GM18498 (cell line): ENCODE results near the gene OPCML.

ENCODE experiments used
- ATAC-seq: cut with Tn5 transposase; IDR thresholded peaks from one replicate; pipeline ENCODE4 v1.9.1; 2021; ENCODE audit warnings: mild to moderate bottlenecking, moderate library complexity; ENCODE audit not compliant: unreplicated experiment

The OPCML gene

DNA sequence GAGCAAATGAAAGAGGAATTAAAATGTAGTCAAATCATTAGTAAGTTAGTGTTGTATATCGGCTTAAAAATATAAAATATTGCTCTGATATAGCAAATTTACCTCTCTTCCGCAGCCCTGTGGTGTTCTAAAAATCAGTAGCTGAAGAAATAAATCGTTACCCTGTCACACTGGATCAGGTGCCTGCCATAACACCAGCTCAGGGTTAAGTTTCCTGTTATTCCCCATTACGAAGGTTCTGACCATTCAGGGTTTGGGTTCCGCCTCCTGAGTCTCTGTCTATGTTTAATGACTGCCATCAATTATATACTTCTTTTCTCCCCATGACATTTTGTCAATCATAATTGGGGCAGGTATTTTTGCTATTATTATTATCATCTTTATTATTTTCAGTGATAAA is 658.5 kb downstream of the OPCML start:
- ATAC-seq, result no peak

DNA sequence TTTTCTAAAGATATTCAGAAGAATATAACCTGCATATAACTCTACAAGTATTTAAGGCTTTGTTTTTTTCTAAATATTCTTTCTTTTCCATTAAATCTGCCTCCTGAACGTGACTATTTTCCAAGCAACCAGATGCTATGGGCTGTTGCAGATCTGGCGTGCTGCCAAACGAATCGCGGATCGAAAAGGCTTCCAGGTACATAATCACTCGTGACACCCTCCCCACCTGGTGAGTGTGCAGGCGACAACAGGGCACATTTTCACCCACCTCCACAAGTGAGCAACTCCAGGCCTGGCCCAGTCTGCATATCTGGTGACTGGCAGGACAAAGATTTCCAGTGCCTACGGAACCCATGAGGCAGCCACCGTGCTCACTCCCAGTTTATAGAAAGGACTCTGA is 660.1 kb downstream of the OPCML start:
- no peak for ATAC-seq

DNA sequence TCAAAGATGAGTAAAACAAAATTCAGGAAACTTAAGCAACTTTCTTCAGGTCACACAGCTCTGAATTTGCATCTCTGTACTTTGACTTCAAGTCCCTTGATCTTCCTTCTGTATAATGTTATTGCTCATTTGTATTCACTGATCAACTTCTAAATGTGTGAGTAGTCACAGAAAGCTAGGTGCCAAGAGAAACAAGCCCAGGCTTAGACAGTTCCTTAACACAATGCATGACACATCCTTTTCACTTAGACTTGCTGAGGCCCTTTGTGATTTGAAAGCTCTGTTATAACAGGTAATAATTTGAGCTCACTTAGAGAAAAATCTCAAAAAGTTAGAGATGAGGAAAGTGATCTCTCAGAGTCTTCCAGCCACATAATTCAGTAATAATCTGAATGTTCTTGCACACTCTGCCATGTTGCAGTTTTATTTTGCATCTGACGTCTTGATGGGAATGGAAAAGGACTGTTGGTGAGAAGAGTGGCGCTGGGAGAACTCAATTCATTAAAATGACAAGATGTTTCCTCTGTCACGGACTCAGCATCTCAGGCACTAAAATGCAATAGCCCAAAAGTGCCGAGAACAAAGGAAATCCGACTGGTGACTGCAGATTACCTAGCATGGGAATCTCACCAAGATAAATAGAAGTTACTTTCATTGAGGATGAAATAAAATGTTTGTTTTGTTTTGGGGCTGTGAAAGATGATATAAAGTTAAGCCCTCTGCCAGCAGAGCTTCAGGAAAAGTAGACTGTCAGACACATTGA is 665.3 kb downstream of the OPCML start:
- no peak for ATAC-seq

DNA sequence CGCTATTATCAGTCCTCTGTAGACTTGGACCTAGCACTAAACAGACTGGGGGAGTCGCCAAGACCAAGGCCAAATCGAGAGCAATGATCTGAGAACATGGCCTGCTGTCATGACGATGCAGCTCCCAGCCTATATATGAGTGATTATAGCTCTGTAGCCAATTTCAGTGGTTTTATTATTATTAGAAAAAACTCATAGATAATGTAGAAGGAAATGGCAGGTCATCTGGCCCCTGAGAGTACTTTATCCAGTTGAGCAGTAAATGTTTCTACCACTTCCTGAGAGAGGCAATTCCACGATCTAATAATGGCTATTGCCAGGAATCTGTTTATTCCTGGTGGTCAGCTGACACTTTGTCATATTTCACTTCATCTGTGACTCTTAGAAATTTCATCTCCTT is 666.7 kb downstream of the OPCML start:
- ATAC-seq, result no peak

DNA sequence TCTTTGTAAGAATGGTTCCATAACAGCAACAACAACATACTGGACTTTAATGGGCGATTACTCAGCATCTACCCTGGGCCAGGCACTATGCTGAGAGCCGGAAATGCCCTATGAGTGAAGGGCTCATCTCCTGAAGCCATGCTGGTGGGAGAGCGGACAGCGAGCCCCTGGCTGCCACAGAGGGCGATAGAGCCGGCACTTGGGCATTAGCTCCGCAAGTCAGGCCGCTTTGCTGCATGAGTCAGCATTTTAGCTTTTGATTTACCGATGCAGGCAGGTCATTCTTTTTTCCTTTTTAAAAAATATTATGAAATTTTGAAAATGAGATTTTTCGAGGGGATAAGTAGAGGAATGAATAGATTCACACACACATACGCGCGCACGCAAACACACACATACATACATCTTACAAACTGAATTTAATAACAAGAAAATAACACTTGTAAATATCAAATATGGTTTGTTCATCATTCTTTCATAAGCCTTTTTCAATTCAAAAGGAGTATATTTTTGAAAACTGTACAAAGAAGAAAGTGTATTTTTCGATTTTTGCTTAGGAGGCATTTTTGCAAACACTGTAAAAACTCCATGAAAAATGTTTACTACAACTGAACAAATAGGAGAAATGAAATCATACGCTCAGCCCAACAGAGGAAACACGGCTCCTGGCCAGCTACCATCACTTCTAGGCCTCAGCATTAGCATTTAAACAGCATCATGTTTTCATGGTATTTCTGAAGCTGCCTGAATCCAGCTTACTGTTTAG is 667.3 kb downstream of the OPCML start:
- no peak for ATAC-seq

DNA sequence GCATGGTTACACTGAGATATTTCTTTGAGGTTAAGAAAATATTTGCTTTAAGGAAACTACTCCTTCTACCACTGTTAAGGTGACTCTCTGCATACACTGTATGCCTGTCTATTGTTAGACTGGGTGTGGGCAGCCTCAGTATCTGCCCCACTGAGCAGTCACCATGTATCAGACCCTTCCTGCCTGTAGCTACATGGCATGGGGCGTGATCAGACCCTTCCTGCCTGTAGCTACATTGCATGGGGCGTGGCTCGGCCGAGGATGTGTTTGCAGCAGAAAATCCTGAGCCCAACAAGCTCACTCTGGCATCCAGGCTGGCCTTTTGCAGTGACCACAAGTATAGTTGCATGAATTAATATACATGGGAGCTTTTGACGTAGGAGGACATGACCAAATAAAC is 669.4 kb downstream of the OPCML start:
- ATAC-seq, result no peak

DNA sequence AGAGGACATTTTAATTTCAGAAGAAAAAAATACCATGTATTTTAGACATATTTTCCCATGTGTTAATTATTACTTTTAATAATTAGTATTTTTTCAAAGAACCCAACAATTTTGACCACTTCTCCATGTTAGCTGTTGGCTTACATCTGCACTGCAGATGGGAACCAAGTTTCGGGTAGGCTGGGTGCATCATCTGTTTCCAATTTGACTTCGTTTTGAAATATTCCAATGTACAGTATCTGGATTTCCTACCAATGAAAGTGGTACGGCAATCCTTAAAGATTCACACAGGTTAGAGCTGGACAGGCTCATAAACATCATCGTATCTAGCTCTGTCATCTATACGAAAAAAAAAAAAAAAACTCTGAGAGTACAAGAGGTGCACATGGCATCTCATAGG is 670.2 kb downstream of the OPCML start:
- no peak for ATAC-seq

DNA sequence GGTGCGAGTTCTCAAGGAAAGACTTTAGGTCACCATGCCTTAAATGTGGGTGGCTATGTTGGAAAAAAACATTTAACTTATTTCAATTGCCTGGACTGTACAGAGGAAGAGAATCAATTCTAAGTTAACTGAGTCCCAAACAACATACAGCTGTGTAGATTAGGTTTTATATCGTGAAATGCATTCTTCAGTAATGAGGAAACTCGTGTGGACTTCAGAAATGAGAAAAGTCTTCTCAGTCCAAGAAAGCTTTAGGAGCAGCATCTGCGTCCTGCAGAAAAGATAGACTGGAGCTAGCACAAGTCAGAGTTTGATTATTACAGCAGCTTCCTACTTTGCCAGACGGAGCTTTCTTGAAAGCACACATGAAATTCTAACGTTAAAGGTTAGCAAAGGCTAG is 673.0 kb downstream of the OPCML start:
- ATAC-seq, result no peak

DNA sequence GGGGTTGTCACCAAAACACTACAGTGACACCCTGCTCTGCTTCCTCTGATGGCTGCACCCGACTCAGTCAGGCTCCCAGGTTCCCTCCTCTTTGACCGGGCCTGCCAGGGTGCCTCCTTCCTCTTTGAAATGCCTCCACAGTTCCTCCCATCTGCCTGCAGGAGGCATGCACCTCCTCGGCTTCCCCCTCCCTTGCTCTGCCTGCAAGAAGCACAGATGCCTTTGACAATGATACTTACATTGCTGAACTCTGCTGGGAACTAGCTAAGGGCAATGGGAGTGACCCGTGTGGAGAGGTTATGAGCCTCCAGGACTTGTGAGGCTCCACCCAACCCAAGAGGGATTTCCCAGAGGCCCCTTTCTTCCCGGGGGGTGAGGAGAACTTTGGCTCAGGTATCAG is 674.1 kb downstream of the OPCML start:
- no peak for ATAC-seq

DNA sequence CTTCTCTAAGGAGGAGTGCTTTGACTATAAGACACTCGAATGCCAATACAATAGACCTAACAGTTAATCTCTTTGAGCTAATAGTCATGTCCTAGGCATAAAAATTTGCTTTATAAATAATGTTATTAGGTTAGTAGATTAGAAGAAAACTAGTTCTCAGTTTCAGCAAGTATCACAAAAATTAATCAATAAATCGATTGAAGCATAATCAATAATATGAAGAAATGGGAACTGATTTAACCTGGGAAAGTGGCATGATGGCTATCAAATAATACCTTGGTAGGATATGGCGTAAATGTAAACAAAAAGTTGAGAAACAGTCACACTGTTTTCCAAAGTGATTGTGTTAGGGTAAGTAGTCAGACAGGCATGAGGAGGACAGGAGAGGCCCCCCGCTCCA is 676.3 kb downstream of the OPCML start:
- ATAC-seq, result no peak

DNA sequence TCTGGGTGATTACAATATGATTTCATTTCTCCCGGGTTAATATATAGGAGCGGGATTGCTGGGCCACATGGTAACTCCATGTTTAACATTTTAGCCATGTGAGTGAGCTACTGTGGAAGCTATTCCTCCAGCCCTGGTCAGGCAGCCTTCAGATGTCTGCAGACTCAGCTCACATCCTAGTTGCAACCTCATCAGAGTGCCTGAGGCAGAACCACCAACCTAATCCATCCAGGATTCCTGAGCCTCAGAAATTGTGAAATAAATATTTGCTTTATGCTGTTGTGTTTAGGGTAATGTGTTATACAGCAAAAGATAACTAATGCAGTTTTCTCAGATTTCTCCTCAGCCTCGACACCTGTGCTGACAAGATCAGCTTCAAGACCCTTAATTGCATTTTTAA is 676.8 kb downstream of the OPCML start:
- ATAC-seq, result no peak

DNA sequence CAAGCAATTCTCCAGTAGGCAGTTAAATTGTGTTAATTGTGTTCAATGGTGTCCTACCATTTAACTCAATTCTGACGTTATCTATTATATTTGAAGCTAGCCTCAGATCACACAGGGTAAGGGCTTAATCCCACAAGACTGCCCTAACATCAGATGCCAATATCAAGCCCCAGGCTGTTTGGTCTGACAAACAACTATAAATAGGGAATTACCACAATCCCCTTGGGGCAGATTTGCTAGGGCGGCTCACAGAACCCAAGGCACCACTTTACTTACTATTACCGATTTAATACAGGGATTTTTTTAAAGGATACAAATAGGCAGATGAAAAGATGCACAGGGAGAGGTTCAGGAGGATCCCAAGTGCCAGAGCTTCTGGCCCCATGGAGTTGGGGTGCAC is 678.4 kb downstream of the OPCML start:
- ATAC-seq, result no peak

DNA sequence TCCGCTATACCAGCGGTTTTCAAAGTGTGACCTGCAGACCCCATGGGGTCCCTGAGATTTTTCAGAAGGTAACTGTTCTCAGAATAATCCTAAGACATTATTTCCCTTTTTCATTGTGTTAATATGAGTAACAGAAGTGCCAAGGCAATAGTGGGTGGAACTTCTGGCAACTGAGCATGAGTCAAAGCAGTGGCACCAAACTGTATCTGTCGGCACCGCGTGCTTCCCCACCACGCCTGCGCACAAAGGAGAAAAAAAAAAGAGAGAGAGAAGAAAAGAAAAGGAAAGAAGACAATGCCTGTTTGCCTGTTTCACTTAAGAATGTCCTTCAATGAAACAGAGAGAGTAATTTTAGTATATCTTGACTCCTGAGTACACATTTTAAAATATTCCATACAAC is 679.9 kb downstream of the OPCML start:
- ATAC-seq, result no peak

DNA sequence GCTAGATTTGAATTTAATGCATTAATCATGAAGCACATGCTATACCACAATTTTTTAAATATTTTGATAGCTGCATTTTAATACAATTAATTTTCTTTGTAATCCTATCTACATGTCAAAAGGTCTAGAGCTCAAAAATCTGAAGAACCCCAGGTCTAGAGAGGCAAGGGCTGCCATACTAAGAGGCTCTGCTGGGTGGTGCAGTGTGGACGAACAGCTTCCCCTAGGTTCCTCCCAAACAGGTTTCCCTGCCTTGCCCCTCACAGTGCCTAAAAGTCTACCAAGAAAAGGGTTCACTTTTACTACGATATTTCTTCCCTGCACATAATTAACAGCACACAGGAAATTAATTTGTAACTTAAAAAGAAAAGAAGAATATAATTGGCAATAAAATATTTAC is 681.1 kb downstream of the OPCML start:
- ATAC-seq, result no peak

DNA sequence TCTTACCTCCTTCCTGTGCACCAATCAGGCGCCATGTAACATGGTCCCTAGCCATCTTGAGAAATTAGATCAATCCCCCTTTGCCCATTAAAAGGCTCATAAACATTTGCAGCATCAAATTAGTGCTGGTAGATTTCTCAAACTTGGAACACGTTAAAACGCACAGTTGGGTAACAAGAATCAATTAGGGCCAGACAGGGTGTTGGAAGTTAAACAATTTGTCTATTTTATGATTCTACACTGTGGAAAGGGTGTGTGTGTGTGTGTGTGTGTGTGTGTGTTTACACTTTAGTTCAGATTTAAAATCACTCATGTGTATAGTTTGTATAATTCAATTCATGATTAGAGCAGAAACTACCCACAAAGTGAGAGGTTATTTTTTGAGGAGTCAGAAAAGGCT is 682.0 kb downstream of the OPCML start:
- no peak for ATAC-seq

DNA sequence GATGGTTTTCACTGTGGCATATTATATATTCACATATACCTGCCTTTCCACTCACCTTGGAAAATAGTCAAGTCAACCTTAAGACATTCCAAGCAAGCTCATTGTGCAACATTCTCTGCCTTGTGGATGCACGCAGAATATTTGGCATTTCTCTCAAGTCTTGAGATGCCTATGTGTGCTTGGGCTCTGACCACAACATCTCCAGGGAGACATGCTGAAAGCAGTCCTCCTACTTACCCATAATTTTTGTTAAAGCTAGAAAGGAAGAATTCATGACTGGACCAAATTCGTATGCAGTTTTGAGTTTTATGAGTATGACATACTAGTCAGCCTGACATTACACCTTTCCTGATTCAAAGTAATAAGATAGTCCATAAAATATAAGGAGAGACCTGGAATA is 684.0 kb downstream of the OPCML start:
- ATAC-seq, result no peak

DNA sequence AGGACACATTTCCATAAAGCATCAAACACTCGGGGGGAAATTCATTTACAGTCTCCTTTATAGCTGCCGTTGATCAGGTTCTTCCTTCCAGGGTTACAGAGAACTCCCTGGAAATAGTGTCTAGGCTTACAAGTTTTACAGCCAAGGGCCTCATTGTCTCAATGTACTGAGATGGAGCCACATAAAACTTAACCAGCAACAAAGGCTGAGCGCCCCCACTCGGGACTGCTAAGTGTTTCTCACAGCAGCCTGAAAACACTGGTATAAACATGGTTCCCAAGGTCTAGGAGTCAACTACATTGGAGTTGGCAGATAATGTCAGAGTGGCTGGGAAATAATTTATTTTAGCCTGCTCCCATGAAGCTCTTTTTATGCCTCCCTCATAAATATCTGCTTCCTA is 686.2 kb downstream of the OPCML start:
- no peak for ATAC-seq

DNA sequence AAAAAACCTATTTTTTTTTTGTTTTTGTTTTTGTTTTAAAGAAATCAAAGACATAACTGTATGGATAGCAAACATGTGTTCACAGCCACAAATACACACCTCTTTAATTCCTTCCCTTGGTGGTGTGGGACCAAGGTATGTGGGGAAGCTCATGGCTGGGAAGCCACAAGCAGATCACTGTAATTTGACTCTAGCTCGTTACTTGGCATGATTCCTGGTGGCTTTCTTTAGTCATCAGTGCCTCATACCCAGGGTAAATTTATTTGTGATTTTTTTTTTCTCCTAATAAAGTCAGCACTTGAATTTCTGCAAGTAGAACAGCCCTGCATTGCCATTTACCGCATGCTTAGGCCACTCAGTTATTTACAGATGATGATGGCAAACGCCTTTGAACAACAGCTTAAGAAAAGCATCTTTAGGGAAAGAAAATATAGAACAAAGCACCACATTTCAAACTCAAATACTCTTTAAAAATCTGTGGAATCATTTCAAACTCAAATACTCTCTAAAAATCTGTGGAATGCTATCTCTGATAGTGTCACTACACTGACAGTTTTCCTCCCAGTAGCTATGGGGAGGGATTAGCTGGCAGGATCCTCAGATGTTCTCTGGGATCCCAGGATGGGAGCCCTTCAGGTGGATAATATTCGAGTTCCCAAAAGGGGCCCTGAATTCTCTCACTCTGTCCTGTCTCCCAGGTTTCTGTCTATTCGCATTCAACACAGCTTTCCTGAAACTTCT is 687.2 kb downstream of the OPCML start:
- ATAC-seq, result no peak

DNA sequence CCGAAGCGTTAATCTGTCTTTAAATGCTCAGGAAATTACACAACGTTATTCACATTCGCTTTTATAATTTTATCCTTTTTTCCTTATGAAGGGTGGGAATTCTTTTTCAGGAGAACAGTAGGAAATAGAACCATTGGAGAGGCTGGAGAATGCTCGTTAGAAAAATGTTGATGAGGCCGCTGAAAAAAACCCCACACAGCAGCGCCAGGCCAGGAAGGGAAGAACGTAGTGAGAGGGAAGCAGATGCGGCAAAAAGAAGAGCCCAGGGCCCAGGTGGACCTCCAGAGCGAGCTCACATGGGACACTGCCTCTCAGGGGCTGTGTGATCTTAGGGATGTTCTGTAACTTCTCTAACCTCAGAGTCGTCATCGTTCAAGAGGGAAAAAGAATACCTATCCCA is 691.6 kb downstream of the OPCML start:
- no peak for ATAC-seq

DNA sequence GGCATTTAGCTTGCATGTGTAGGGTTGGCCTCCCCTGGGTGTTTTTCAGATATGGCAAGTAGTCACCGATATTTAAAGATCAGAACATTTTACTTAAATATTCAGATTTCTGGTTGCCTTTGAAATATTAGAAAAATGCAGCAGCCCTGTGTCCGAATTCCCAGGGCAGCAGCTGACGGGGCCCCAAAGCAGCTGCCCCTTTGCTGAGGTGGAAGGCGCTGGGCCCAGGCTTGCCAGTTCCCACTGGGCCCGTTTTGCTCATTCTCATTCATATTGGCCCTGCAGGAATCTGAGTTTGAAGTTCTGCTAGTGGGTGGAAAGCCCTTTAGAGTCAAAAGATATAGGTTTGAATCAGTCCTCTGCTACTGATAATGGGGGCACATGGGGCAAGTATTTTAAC is 692.1 kb downstream of the OPCML start:
- ATAC-seq, result no peak

DNA sequence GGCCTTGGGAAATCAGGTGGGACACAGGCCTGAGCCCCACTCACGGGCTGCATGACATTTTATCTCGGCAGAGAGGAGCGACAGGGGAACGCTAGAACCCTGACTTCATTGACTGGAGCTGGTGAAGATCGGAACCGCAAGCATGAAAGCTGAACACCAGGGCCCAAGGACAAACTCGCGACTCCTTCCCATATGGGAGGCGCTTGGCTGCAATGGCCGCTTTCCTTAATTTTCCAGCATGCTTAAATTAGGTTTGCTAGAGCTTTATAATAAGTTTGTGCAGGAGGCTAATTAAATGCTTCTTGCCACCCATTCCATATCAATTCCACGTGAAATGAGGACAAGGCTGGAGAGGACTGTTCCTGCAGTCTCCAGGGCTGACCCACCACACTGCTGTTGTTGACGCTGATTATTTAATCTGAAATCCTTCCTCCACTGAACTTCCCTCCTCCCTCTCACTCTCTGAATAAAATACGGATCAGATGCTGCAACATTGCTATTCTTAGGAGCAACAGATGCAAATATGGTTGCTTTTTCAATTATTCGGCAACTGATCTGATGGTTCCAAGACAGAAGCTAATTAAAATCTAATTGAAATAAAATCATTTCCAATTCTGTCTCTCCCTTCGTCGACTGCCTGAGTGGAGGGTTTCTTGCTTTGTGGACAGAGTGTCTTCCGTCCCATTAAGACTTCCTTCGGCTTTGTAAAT is 692.9 kb downstream of the OPCML start:
- no peak for ATAC-seq
